Liver (tissue), 9 donors: ENCODE data around the gene CELF3. TPM values are rescaled to one million over a fixed set of nuclear protein-coding genes. Genes with fewer than 3 reads are reported as not detected.

ENCODE experiments used
- DNase-seq: peaks from one replicate; pipeline ENCODE4 v3.0.0-alpha.2; 2017; ENCODE audit warnings: low spot score
- H3K27ac ChIP-seq, 2 donors: one replicate each; pipeline ENCODE4 v1.7.0; 2013; ENCODE audit warnings: inconsistent platforms in 2 of 2, low read length in 2 of 2, control low read depth in 1 of 2, low read depth in 1 of 2, mild to moderate bottlenecking in 1 of 2
- H3K27me3 ChIP-seq, 4 donors: one replicate each; pipeline versions ENCODE4 v1.6.1 to v1.7.0; 2013; ENCODE audit warnings: low read length in 3 of 4, inconsistent platforms in 1 of 4, mild to moderate bottlenecking in 1 of 4, moderate library complexity in 1 of 4; ENCODE audit not compliant: control insufficient read depth in 4 of 4, insufficient read depth in 4 of 4
- H3K36me3 ChIP-seq, 4 donors: one replicate each; pipeline versions ENCODE4 v1.6.1 to v1.7.0; 2013; ENCODE audit warnings: low read length in 3 of 4, mild to moderate bottlenecking in 3 of 4, low read depth in 1 of 4, moderate library complexity in 1 of 4; ENCODE audit not compliant: control insufficient read depth in 4 of 4, insufficient read depth in 3 of 4
- H3K4me1 ChIP-seq, 4 donors: one replicate each; pipeline versions ENCODE4 v1.6.1 to v1.7.0; 2013; ENCODE audit warnings: low read length in 3 of 4, mild to moderate bottlenecking in 3 of 4, moderate library complexity in 1 of 4; ENCODE audit not compliant: control insufficient read depth in 4 of 4, insufficient read depth in 4 of 4
- H3K4me3 ChIP-seq, 3 donors: one replicate each; pipeline versions ENCODE4 v1.6.1 to v1.7.0; 2013; ENCODE audit warnings: low read length in 3 of 3, control low read depth in 1 of 3, low read depth in 1 of 3, mild to moderate bottlenecking in 1 of 3
- H3K9ac ChIP-seq, 2 donors: one replicate each; pipeline ENCODE4 v1.7.0; 2013; ENCODE audit warnings: low read length in 2 of 2, mild to moderate bottlenecking in 2 of 2, moderate library complexity in 2 of 2, control low read depth in 1 of 2, low read depth in 1 of 2
- H3K9me3 ChIP-seq, 4 donors: one replicate each; pipeline versions ENCODE4 v1.6.1 to v1.7.0; 2013; ENCODE audit warnings: low read length in 3 of 4; ENCODE audit not compliant: control insufficient read depth in 4 of 4
- FOXA1 ChIP-seq: IDR thresholded peaks from 2 replicates; pipeline ENCODE4 v1.6.1; 2016; ENCODE audit warnings: antibody characterized with exemption
- FOXA2 ChIP-seq: IDR thresholded peaks from 2 replicates; pipeline ENCODE4 v1.6.1; 2016; ENCODE audit warnings: antibody characterized with exemption
- GABPA ChIP-seq, 2 donors: IDR thresholded peaks in 1 of 2; conservative IDR thresholded peaks in 1 of 2; 2 replicates each; pipeline ENCODE4 v1.6.1; 2016; ENCODE audit warnings: antibody characterized with exemption in 2 of 2, mild to moderate bottlenecking in 1 of 2, moderate library complexity in 1 of 2
- HNF4A ChIP-seq, 2 donors: conservative IDR thresholded peaks; 2 replicates each; pipeline ENCODE4 v1.6.1; 2016; ENCODE audit warnings: antibody characterized with exemption in 2 of 2, mild to moderate bottlenecking in 2 of 2
- HNF4G ChIP-seq: IDR thresholded peaks from 2 replicates; pipeline ENCODE4 v1.6.1; 2016; ENCODE audit warnings: antibody characterized with exemption
- JUND ChIP-seq, 2 donors: IDR thresholded peaks; 2 replicates each; pipeline ENCODE4 v1.6.1; 2016; ENCODE audit warnings: antibody characterized with exemption in 2 of 2
- MAX ChIP-seq: IDR thresholded peaks from 2 replicates; pipeline ENCODE4 v1.6.1; 2016; ENCODE audit warnings: antibody characterized with exemption
- NR2F2 ChIP-seq: IDR thresholded peaks from 2 replicates; pipeline ENCODE4 v1.6.1; 2016; ENCODE audit warnings: antibody characterized with exemption
- RAD21 ChIP-seq, 2 donors: IDR thresholded peaks; 2 replicates each; pipeline ENCODE4 v1.6.1; 2016; ENCODE audit warnings: antibody characterized with exemption in 2 of 2, mild to moderate bottlenecking in 2 of 2
- RXRA ChIP-seq, 2 donors: IDR thresholded peaks; 2 replicates each; pipeline ENCODE4 v1.6.1; 2017 to 2018; ENCODE audit warnings: antibody characterized with exemption in 2 of 2, mild to moderate bottlenecking in 1 of 2
- SP1 ChIP-seq: IDR thresholded peaks from 2 replicates; pipeline ENCODE4 v1.6.1; 2018; ENCODE audit warnings: antibody characterized with exemption, mild to moderate bottlenecking
- YY1 ChIP-seq: IDR thresholded peaks from 2 replicates; pipeline ENCODE4 v1.6.1; 2016; ENCODE audit warnings: antibody characterized with exemption, mild to moderate bottlenecking
- WGBS: extraction: QIAGEN DNeasy Blood & Tissue Kit; methylation state at CpG from one replicate; pipeline ENCODE4 v1.1.7; 2013; 5-methylcytosine and 5-hydroxymethylcytosine counted together
- polyA plus RNA-seq, 2 donors: library from polyadenylated mRNA; stranded (reverse) in 1 of 2; unstranded in 1 of 2; fragments of 200-250 nt in 1 of 2; fragments of >200 nt in 1 of 2; fragmentation: Nextera tagmentation in 1 of 2; extraction: Ambion mirVana in 1 of 2; gene quantifications; one replicate each; pipeline versions ENCODE4 v1.2.1 to v1.2.3, GENCODE V29; 2013 to 2015
- total RNA-seq, 2 donors: library from RNA; depleted of rRNA; stranded (reverse); fragments of >200 nt; gene quantifications; one replicate each; pipeline ENCODE4 v1.2.3, GENCODE V29; 2014
- TF ChIP-seq, protein P1 (sequence below): fragments of 150-350 bp; IDR thresholded peaks from 2 replicates; pipeline ENCODE4 v1.5.1; 2017; ENCODE audit warnings: improper control_type of control experiment, low read depth, low read length; ENCODE audit not compliant: missing input control
- TF ChIP-seq, protein P2 (sequence below): IDR thresholded peaks from 2 replicates; pipeline ENCODE4 v1.6.1; 2016; ENCODE audit warnings: antibody characterized with exemption
- TF ChIP-seq, protein P3 (sequence below): IDR thresholded peaks from 2 replicates; pipeline ENCODE4 v1.6.1; 2016; ENCODE audit warnings: antibody characterized with exemption
- donor health status: healthy.
- donor health status: healthy.
- donor health status: healthy.
- donor health status: healthy.
- donor health status: healthy.

Gene CELF3
- total and polyA plus RNA-seq, 4 donors = 0.28 TPM; not detected in 3

DNA sequence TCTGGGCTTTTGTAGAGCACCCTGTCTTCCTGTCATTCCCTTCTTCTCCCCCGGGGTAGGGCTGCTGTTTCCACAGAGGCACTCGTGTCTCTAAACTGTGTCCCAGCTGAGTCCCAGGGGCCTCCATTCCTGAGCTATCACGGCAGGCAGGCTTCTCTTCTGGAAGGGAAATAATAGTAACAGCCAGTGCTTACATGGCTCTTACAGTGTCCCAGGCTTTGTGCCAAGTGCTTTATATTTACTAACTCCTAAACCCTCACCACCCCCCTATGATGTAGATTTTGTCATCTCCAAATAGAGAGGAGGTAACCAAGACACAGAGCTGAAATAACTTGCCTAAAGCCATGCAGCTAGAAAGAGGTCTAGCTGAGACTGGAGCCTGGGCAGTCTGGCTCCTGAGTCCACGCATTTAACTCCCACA lies 1.4 kb upstream of the CELF3 start (continued):
- TF ChIP-seq JUND (IDR thresholded peaks at IDR 0.05) = no peak
- no peak for TF ChIP-seq RAD21 (IDR thresholded peaks at IDR 0.05)
- TF ChIP-seq HNF4G = no peak

- H3K9ac ChIP-seq = no peak overlapping the region
- no peak overlapping the region for H3K27ac ChIP-seq
- H3K4me3 ChIP-seq = no peak overlapping the region
- no peaks in the 10 kb centered on the region for H3K9me3 ChIP-seq
- H3K4me1 ChIP-seq = peaks cover 0 to 18% (median 9%) of the 10 kb centered on the region in 4 donors
- DNase-seq = no peak
- H3K36me3 ChIP-seq = no peaks in the 10 kb centered on the region
- peaks cover 0 to 4% (median 0%) of the 10 kb centered on the region in 4 donors for H3K27me3 ChIP-seq
- TF ChIP-seq HNF4A (conservative IDR thresholded peaks at IDR 0.05) (no peak), RXRA (IDR thresholded peaks at IDR 0.05) (no peak), NR2F2 (no peak)
- TF ChIP-seq, protein P1, sequence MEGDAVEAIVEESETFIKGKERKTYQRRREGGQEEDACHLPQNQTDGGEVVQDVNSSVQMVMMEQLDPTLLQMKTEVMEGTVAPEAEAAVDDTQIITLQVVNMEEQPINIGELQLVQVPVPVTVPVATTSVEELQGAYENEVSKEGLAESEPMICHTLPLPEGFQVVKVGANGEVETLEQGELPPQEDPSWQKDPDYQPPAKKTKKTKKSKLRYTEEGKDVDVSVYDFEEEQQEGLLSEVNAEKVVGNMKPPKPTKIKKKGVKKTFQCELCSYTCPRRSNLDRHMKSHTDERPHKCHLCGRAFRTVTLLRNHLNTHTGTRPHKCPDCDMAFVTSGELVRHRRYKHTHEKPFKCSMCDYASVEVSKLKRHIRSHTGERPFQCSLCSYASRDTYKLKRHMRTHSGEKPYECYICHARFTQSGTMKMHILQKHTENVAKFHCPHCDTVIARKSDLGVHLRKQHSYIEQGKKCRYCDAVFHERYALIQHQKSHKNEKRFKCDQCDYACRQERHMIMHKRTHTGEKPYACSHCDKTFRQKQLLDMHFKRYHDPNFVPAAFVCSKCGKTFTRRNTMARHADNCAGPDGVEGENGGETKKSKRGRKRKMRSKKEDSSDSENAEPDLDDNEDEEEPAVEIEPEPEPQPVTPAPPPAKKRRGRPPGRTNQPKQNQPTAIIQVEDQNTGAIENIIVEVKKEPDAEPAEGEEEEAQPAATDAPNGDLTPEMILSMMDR = no peak
- TF ChIP-seq, protein P2, sequence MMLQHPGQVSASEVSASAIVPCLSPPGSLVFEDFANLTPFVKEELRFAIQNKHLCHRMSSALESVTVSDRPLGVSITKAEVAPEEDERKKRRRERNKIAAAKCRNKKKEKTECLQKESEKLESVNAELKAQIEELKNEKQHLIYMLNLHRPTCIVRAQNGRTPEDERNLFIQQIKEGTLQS = no peak
- TF ChIP-seq, protein P3, sequence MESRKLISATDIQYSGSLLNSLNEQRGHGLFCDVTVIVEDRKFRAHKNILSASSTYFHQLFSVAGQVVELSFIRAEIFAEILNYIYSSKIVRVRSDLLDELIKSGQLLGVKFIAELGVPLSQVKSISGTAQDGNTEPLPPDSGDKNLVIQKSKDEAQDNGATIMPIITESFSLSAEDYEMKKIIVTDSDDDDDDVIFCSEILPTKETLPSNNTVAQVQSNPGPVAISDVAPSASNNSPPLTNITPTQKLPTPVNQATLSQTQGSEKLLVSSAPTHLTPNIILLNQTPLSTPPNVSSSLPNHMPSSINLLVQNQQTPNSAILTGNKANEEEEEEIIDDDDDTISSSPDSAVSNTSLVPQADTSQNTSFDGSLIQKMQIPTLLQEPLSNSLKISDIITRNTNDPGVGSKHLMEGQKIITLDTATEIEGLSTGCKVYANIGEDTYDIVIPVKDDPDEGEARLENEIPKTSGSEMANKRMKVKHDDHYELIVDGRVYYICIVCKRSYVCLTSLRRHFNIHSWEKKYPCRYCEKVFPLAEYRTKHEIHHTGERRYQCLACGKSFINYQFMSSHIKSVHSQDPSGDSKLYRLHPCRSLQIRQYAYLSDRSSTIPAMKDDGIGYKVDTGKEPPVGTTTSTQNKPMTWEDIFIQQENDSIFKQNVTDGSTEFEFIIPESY = no peak
- WGBS = 24% methylated on average over 11 of the region's 11 CpGs
Measured at GRCh38 chr1:151716405-151716762, 219 bp downstream of the CELF3 start.

DNA sequence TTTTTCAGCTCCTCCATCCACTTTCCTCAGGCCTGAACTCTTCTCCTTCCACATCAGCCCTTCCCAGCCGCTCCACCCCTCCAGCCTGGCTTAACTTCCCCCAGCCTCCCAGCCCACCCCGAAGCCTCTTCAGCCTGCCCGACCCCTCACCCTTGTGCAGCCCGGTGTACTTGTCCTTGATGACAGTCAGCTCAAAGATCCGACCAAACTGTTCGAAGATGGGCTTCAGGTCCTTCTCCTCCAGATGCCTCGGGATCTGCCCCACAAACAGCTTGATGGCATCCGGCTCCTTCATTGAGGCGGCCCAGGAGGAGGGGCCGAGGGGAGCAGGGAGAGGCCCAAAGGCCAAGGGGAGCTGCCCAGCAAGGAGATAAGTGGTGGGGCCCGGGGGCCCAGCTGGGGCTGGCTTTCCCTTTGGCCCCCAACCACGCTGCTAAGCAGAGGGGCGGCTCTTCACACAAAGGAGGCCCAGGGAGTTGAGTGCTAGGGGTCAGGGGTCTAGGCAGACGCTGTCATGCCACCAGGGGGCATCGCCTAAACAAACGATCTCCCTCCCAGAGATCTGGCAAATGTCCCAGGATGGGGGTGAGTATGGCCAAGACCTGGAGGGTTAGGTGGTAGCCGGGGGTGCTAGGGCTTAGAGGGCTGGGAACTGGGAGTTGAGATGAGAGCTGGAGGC lies 738 bp downstream of the CELF3 start:
- H3K27ac ChIP-seq = no peak overlapping the region
- no peaks in the 10 kb centered on the region for H3K9me3 ChIP-seq
- H3K4me1 ChIP-seq = peaks cover 0 to 15% (median 8%) of the 10 kb centered on the region in 4 donors
- H3K27me3 ChIP-seq = peaks cover 0 to 4% (median 0%) of the 10 kb centered on the region in 4 donors
- DNase-seq = no peak
- no peaks in the 10 kb centered on the region for H3K36me3 ChIP-seq
- H3K9ac ChIP-seq = no peak overlapping the region
- WGBS = 58% methylated on average over 17 of the region's 17 CpGs
- TF ChIP-seq NR2F2 (no peak), YY1 (no peak), GABPA (IDR thresholded peaks at IDR 0.05 in 1 of 2, conservative IDR thresholded peaks at IDR 0.05 in 1 of 2) (no peak), SP1 (no peak), RXRA (IDR thresholded peaks at IDR 0.05) (no peak), RAD21 (IDR thresholded peaks at IDR 0.05) (no peak), MAX (no peak), FOXA2 (no peak), JUND (IDR thresholded peaks at IDR 0.05) (no peak), HNF4G (no peak), FOXA1 (no peak)
- TF ChIP-seq, protein P1 = no peak
- TF ChIP-seq, protein P3 = no peak
- H3K4me3 ChIP-seq = no peak overlapping the region
